K562 treated with DMSO at 1 percent for 4 hours (cell line): Measurements from ENCODE around the gene KSR2. TPM values are rescaled to one million over a fixed set of nuclear protein-coding genes. Genes with fewer than 3 reads are reported as not detected.

Experiments used
- total RNA-seq: library from RNA; unstranded; fragments of 300-600 nt; gene quantifications from 2 replicates; pipeline ENCODE4 v1.2.3, GENCODE V29; 2022; ENCODE audit not compliant: insufficient read depth

Gene KSR2
- total RNA-seq, result not detected in 2 replicates

DNA sequence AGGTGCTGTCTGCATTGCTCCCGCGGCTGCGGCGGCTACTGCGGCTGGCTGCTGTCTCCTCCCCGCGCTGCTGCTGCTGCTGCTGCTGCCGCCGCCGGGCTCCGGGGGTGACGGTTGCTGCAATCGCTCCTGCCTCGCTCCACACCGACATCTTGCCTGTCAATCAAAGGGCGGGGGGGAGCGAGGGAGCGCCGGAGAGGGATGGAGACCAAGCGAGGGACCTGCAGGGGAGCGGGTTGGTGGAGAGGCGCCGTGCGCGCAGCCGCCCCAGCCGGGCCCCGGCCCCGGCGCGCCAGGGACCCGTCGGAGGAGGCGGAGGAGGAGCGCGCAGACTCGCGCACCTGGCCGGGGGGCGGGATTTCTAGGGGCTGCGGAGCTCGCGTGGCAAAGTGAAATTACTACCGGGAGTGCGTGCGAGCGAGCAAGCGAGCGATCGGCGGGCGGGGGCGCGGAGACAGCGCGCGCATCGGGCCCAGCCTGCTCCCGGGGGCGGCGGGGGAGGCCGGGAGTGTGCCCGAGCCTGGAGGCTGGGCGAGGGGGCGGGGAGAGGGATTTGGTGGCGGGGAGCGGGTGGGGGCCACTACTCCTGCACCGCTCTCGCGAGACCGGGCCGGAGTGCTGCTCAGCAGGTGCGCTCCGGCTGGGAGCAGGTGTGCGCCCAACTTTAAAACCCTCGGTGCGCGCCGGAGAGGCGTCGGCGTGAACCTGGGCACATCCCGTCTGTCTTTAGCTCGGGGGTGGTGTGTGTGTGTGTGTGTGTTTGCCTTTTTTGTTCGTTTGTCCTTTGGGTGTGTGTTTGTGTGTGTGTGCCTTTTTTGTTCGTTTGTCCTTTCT, at the start of gene KSR2:
KSR2 (minus strand) TSS at position 165 of the 834 bp plus-strand sequence. CDS start 735 bp downstream, outside the sequence.

DNA sequence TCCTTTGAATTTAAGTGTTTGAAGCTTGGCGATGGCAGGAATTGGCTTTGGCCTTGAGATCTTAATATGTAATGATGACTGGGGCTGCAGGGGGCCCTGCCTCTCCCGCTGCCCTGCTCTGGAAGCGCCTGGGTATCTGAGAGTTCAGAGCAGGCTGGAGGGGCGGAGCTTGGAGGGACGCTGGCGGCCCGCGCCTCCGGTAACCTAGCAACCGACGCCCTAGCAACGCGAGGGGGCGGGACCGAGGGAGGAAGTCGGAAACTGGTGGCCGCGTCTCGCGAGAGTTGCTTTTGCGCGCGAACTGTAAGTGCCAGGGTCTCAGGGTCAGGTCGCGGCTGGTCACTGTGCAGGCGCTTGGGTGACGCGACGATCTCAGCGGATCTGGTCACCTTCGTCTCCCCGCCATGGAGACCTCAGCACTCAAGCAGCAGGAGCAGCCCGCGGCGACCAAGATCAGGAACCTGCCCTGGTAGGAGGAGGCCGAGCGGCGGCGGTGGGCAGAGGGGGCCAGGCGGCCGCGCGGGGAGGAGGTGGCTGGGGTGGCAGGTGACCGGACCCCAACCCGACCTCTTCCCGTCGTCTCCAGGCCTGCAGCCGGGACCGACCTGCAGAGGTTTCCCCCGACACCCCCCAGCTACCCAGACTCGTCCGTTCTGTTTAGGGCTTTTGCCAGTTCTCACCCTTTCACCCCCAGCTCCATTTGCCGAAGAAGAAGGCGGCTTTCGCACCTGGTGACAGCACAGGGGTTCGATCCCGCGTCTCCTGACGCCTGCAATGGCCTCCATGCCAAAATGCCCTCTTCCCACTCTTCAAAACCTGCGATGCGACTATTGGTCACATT, 47.9 kb upstream of the KSR2 start, which contains the start of gene RFC5:
RFC5 (plus strand) TSS at position 280 of the 841 bp plus-strand sequence; CDS start at position 405, 125 bp downstream.

Other genes with a start within 250 kb of the KSR2 start
- gene RFC5, start 47.7 kb upstream of the KSR2 start, total RNA-seq, result 40.6 and 43.1 TPM in 2 replicates
- gene WSB2, start 92.2 kb upstream of the KSR2 start, total RNA-seq, result 48.1 and 51.2 TPM in 2 replicates
- 0.69 and 1.7 TPM in 2 replicates for gene VSIG10, start 135.0 kb upstream of the KSR2 start, total RNA-seq
- 64.6 and 78.6 TPM in 2 replicates for gene PEBP1, start 167.1 kb upstream of the KSR2 start, total RNA-seq